Rectal smooth muscle tissue (tissue), 1 donor: Measurements from ENCODE around the gene FBXL15.

Experiments
- H3K27ac ChIP-seq: one replicate; pipeline ENCODE4 v1.7.0; 2013; ENCODE audit warnings: low read depth, low read length, inconsistent platforms
- H3K27me3 ChIP-seq: one replicate; pipeline ENCODE4 v1.7.0; 2013; ENCODE audit warnings: low read length; ENCODE audit not compliant: control insufficient read depth, insufficient read depth
- H3K36me3 ChIP-seq: one replicate; pipeline ENCODE4 v1.7.0; 2013; ENCODE audit warnings: low read length; ENCODE audit not compliant: control insufficient read depth, insufficient read depth
- H3K4me1 ChIP-seq: one replicate; pipeline ENCODE4 v1.7.0; 2013; ENCODE audit warnings: low read length; ENCODE audit not compliant: control insufficient read depth, insufficient read depth
- H3K4me3 ChIP-seq: one replicate; pipeline ENCODE4 v1.7.0; 2013; ENCODE audit warnings: low read length
- H3K9ac ChIP-seq: one replicate; pipeline ENCODE4 v1.7.0; 2013; ENCODE audit warnings: low read length

Gene FBXL15

DNA sequence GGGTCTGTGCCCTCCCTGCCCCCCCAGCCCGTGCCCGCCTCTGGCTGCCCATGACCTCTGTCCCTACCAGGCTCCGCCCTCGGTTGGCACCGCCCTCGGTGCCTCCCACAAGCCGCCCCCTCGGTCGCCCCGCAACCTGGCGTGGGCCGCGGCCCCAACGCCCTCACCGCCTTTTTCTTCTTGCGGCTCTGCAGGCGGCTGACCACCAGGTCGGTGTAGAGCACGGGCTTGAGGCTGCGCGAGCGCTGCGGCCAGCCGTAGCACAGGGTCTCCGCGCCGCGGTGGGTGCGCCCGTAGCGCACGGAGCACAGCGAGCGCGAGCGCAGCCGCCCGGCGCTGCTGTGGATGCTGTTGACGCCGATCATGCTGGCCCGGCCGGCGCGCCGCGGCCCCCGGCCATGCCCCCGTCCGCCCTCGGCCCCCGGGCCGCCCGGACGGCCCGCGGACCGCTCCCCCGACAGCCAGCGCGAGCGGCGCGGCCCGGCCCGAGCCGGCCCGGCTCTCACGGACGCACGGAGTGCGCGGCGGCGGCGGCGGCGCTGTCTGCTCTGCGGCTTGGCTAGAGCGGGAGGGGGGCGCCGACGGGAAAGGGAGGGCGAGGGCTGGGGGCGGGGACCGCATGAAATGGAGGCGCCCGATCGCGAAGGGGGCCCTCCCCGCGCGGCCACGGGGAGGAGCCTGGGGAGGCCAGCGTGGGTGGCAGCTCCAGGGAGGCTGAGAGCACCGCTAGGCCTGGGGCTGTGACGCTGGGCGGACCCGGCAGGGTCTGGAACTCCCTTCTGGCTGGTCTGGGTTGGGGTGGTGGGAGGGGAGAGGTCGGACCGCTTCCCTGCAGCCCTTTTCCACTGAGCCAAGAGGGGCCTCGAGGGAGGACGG lies 11.7 kb upstream of the FBXL15 start:
- Histone ChIP-seq H3K4me3 (peak overlapping the region; percentile 62), H3K27ac (peak overlapping the region; percentile 96), H3K27me3 (peaks cover 25% of the 10 kb centered on the region), H3K9ac (peak overlapping the region; percentile 50), H3K4me1 (peaks cover 31% of the 10 kb centered on the region), H3K36me3 (no peaks in the 10 kb centered on the region)

DNA sequence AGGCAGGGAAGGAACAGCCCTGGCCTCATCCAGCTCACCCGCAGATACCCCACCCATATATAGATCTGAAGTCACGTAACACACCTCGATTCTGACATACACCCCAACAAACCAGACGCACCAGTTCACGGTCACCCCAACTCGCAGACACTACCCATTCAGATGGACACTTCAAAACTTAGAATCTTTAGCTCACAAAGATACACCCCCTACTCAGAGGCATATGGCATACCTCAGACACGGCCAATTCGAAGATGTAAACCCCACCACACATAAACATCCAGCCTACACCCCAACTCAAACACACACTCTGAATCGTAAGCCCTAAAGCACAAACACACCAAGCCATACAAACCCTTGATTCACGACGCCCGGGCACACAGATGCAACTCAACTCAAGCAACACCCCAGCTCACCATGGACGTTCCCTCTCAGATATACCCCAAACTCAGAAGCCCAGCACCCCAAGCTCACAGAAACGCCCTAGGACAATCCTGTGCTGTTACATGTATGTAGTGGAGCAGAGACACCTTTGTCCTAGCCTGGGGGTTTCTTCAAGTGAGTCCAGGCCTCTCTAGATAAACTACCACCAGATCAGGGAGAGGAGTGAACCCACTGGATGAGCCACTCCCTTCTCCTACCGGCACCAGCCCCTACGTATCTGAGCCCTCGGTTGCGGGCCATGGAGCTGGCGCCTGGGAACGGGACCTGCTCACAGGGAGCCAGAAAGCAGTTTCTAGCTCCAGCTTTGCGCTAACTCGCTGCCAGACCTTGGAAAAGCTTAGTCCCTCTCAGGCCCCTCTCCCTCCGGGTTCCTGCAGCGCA lies 10.8 kb upstream of the FBXL15 start:
- H3K4me3 ChIP-seq = peak overlapping the region; percentile 62
- peaks cover 27% of the 10 kb centered on the region for H3K4me1 ChIP-seq
- peaks cover 25% of the 10 kb centered on the region for H3K27me3 ChIP-seq
- no peaks in the 10 kb centered on the region for H3K36me3 ChIP-seq
- peak overlapping the region; percentile 96 for H3K27ac ChIP-seq
- peak overlapping the region; percentile 50 for H3K9ac ChIP-seq

DNA sequence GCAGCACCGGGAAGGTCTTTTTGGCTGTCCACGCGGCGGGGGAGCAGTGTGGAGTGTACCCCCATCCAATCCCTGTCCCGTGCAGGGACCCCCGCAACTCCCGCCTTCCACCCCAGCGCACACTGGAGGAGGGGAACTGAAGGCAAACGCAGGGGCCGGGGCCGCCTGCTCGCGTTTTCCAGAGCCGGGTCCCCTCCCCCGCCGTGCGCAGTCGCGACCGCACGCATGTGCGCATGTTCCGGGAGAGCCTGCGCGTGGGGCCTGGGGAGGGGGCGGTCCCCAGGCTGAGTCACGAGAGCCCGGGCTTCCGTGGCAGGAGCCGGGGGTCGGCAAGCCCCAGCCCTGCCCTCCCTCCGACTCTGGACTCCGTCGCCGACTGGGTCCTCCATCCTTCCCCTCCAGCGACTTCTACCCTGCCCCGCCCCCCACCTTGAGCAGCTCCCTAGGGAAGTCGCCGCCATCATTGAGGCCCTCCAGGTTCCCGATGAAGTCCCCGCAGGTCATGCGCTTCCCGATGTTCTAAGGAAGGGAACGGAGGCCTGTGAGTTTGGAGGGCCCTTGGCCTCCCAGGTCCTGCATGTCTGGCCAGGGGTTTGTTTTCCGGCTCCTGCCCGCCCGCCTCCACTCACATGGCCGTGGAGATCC lies 10.1 kb upstream of the FBXL15 start:
- Histone ChIP-seq H3K27me3 (peaks cover 25% of the 10 kb centered on the region), H3K9ac (peak overlapping the region; percentile 43), H3K27ac (peak overlapping the region; percentile 96), H3K36me3 (no peaks in the 10 kb centered on the region), H3K4me3 (peak overlapping the region; percentile 62), H3K4me1 (peaks cover 19% of the 10 kb centered on the region)

DNA sequence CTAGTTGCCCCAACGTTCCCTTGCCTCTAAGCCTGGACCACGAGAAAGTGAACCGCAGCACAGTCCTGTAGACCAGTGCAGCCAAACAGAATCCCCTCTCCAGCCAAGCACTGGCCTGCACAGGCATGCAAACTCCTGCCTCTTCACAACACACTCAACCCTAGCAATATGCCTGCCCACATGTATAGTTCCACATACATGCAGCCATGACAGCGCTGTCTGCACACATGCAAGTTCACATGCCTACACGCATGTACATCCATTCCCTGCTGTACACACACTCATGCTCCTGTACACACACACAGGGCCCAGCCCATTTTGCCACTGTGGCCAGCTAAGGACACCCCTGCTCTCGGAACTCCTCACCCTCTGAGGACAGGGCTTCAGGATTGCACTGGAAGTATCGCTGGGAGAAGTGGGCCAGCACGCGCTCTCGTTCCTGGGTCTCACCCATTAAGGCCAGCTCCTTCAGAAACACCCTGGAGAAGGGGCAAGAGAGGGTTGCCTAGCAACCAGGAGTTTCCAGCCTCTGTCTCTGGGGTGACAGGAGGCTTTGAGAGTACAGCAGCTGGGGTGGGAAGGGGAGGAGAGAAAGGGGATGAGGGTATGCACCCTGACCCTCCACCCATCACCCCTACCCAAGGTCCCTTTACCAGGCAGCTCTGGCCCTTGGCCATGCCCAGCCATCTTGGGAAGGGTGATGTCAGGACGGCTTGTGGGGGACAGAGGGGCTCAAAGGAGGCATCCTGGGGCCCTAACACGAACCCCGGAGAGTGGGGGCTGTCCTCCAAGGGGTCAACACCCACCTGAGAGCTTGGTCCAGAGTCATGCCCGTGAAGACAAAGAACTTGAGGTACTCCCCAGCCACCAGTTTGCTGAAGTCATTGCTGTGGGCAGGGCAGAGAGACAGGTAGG lies 9.0 kb upstream of the FBXL15 start:
- peak overlapping the region; percentile 96 for H3K27ac ChIP-seq
- H3K36me3 ChIP-seq = no peaks in the 10 kb centered on the region
- no peak overlapping the region for H3K9ac ChIP-seq
- peak overlapping the region; percentile 62 for H3K4me3 ChIP-seq
- H3K27me3 ChIP-seq = peaks cover 25% of the 10 kb centered on the region
- peaks cover 12% of the 10 kb centered on the region for H3K4me1 ChIP-seq

DNA sequence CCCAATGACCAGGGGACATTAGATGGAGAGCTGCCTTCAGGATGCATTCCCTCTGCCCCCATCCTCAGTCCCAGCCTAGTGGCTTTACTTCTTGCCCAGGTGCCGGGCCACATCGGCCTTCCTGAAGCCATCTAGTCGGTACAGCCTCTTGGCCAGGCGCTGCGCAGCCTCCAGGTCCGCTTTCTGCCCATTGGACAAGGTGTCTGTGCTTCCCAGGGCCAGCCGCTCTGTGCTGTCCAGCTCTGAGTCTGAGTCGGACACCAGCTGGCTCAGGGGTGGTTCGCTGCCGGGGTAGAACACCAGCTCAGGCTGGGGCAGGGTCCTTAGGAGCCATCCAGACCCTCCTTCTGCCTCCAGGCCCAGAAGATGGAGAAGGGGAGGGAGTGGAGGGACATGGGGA lies 8.3 kb upstream of the FBXL15 start:
- Histone ChIP-seq H3K27ac (no peak overlapping the region), H3K4me1 (peaks cover 12% of the 10 kb centered on the region), H3K27me3 (peaks cover 25% of the 10 kb centered on the region), H3K36me3 (no peaks in the 10 kb centered on the region), H3K4me3 (no peak overlapping the region), H3K9ac (no peak overlapping the region)

DNA sequence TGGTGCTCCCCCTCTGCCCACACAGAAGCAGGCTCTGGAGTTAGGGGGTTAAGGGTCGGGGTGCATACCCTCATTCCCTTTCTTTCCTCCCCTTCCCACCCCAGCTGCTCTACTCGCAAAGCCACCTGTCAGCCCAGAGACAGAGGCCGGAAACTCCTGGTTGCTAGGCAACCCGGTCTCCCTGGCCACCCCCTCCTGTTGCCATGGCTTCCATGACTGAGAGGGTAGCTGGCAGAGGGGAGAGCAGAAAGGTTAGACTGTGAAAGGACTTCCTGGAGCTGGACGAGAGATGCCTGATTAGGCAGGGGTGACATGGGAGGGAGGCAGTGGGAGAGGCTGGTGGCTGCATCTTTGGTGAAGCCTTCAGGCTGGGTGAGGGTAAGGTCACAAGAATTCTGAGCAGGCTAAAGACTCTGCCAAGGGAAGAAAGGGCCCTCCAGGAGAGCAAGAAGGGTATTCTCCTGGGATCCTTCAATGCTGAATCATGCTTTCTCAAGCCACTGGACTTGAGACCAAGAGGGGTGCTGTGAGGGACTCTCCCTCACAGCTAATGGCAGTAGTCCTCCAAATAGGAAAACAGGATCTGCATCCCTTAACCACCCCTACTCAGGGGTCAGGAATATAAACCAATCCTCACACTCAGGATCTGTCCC lies 7.5 kb upstream of the FBXL15 start:
- Histone ChIP-seq H3K4me3 (no peak overlapping the region), H3K36me3 (no peaks in the 10 kb centered on the region), H3K4me1 (peaks cover 9% of the 10 kb centered on the region), H3K27me3 (peaks cover 25% of the 10 kb centered on the region), H3K27ac (no peak overlapping the region), H3K9ac (no peak overlapping the region)

DNA sequence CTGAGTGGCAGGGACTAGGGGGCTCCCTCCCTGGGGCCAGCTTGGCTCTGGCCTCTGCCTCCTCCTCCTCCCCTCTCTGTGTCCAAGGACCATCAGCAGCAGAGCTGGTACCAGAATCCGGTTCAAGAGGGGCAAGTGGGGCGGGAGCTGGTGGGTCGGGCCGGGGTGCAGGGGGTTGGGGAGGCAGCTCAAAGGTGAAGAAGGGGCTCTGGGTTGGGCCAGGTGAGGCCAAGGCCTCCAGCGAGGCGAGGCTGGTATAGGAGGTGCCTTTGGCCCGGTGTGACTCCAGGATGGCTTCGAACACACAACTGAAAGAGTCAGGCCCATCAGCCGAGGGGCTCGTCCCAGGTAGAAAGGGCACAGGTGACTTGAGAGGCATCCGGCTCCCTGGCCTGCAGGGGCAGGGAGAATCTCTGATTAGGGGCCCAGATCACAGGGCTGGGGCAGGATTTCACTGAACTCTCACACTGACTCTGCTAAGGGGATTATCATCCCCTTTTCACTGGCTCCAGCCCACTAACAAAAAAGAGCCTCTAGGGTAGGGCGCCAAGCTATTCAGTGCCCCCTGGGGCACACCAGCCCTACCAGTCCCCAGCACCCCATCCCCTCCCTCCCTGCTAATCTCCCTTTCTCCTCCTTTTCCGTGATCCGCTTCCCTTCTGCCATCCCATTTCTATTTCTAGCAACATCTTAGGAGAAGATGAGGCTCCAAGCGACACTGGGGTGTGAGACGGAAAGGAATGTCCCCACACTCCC lies 6.7 kb upstream of the FBXL15 start:
- no peak overlapping the region for H3K9ac ChIP-seq
- peaks cover 9% of the 10 kb centered on the region for H3K4me1 ChIP-seq
- H3K27me3 ChIP-seq = peaks cover 19% of the 10 kb centered on the region

DNA sequence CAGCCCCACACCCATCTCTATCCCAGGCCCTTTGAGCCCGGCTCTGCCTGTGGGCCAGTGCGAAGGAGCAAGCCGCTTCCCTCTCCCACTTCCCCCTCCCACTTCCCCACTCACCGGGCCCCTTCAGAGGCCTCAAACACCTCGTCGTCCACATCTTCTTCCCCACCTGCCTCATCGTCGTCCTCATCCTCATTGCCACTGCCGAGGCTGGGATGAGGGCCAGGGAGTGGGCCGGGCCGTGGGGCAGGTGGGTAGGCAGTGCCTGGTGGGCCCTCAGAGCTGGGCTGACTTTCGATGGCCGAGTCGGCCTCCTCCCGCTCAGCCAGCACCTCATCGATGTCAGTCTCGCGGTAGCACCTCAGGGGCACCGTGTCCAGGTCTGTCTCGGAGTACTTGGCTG lies 5.9 kb upstream of the FBXL15 start:
- H3K4me1 ChIP-seq = peaks cover 6% of the 10 kb centered on the region
- no peak overlapping the region for H3K4me3 ChIP-seq
- H3K9ac ChIP-seq = no peak overlapping the region
- H3K27me3 ChIP-seq = peaks cover 19% of the 10 kb centered on the region
- no peaks in the 10 kb centered on the region for H3K36me3 ChIP-seq
- no peak overlapping the region for H3K27ac ChIP-seq

More for the DNA sequence above, 6.7 kb upstream of the FBXL15 start:
- Histone ChIP-seq H3K27ac (no peak overlapping the region), H3K36me3 (no peaks in the 10 kb centered on the region), H3K4me3 (no peak overlapping the region)

DNA sequence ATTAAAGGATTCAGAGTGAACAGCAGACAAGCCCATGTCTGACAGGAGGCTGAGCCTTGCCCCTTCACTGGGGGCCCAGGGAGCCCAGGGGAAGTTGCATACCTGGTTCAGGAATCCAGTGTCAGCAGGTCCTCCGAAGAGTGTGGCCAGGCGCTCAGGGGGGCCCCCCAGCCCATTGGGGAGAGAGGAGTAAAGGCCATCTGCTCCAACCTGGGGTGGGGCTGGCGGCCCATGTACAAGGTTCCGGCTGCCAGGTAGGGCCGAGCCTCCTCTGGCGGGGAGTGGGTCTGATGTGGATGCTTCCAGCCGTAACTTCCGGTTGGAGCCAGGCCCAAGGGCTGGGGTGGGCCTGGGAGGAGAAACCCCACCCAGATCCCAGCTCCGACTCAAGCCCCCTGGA lies 4.4 kb upstream of the FBXL15 start:
- Histone ChIP-seq H3K4me3 (no peak overlapping the region), H3K9ac (no peak overlapping the region), H3K4me1 (peaks cover 8% of the 10 kb centered on the region), H3K36me3 (no peaks in the 10 kb centered on the region), H3K27me3 (peaks cover 10% of the 10 kb centered on the region), H3K27ac (no peak overlapping the region)

DNA sequence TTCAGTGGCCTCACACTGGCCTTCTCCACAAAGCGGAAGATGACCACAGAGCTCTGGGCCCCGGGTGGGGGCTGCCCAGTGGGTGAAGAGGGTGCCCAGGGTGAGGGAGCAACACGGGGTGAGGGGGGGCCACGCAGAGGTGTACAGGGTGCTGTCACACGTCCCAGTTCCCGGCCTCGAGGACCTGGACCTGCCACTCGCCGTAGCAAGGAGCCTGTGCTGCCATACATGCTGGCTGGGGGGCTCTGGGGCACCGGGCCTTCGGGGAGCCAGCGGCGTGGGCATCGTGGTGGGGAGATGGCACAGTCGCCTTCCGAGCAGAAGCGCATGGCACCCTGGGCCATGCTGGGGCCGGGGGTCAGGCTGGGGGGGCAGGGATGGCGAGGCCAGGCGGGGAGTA lies 3.9 kb upstream of the FBXL15 start:
- Histone ChIP-seq H3K27ac (no peak overlapping the region), H3K36me3 (no peaks in the 10 kb centered on the region), H3K4me1 (peaks cover 7% of the 10 kb centered on the region), H3K4me3 (no peak overlapping the region), H3K9ac (no peak overlapping the region), H3K27me3 (peaks cover 8% of the 10 kb centered on the region)
